Esophagus squamous epithelium (tissue), 5 donors: ENCODE data around the gene SLC35E2B. TPM values are rescaled to one million over a fixed set of nuclear protein-coding genes. Genes with fewer than 3 reads are reported as not detected.
"Not testable (repeated sequence)": the region's sequence is repeated elsewhere in the genome, so short reads cannot be mapped to it uniquely, and the experiment has no call there.

ENCODE experiments used
- DNase-seq: peaks from one replicate; lab custom pipeline; 2025; lab: John Stamatoyannopoulos, UW
- H3K27ac ChIP-seq, 4 donors: fragments of 200-600 bp; sonication (generic); one replicate each; pipeline ENCODE4 v1.5.1; 2016 to 2019; ENCODE audit warnings: mild to moderate bottlenecking in 1 of 4
- H3K27me3 ChIP-seq, 4 donors: fragments of 200-600 bp; sonication (generic); 1 replicate in 3 of 4; 2 replicates in 1 of 4; pipeline versions ENCODE4 v1.5.1 to v1.6.0; 2017 to 2021; ENCODE audit warnings: antibody characterized with exemption in 1 of 4
- H3K36me3 ChIP-seq, 3 donors: fragments of 200-600 bp; sonication (generic); one replicate each; pipeline ENCODE4 v1.5.1; 2016 to 2019
- H3K4me1 ChIP-seq, 3 donors: fragments of 200-600 bp; sonication (generic); one replicate each; pipeline ENCODE4 v1.5.1; 2017 to 2019
- H3K4me3 ChIP-seq, 4 donors: fragments of 200-600 bp; sonication (generic); 1 replicate in 3 of 4; 2 replicates in 1 of 4; pipeline ENCODE4 v1.5.1; 2016 to 2019; ENCODE audit warnings: mild to moderate bottlenecking in 2 of 4, moderate library complexity in 1 of 4
- H3K9me3 ChIP-seq, 3 donors: fragments of 200-600 bp; sonication (generic); one replicate each; pipeline ENCODE4 v1.5.1; 2016 to 2019
- CTCF ChIP-seq, 6 experiments: fragments of 450-650 bp in 4 of 6; fragments of 200-600 bp in 2 of 6; sonication (generic) in 2 of 6; IDR thresholded peaks; one replicate each; pipeline ENCODE4 v1.5.1; 2016 to 2019; ENCODE audit warnings: antibody characterized with exemption in 6 of 6, mild to moderate bottlenecking in 4 of 6, moderate library complexity in 4 of 6
- POLR2A ChIP-seq, 4 donors: fragments of 450-650 bp; IDR thresholded peaks; one replicate each; pipeline ENCODE4 v1.6.1; 2017; ENCODE audit warnings: antibody characterized with exemption in 4 of 4, mild to moderate bottlenecking in 4 of 4, moderate library complexity in 3 of 4
- WGBS, 2 donors: methylation state at CpG; one replicate each; pipeline ENCODE4 v1.1.5; 2018; 5-methylcytosine and 5-hydroxymethylcytosine counted together
- intact Hi-C: fragments of 100-400 bp; cut with DNase I; formaldehyde crosslinking; loops from one replicate; pipeline ENCODE4 v1.15.0; 2022
- total RNA-seq, 4 donors: library from RNA; depleted of rRNA; stranded (reverse); fragments of >200 nt; gene quantifications; one replicate each; pipeline ENCODE4 v1.1.0, GENCODE V29; 2016
- donor health status: DM: yes; HTN: yes; CAD: no.

Gene SLC35E2B
- total RNA-seq, 4 donors from 2014 or later, result 13.2 to 34.3 (median 25.7) TPM

- 80 to 97% methylated on average over 2 to 6 of the region's 27 CpGs for WGBS, 2 donors
- H3K27ac ChIP-seq, intact Hi-C loops, H3K4me1 ChIP-seq, H3K9me3 ChIP-seq, DNase-seq, H3K27me3 ChIP-seq, H3K4me3 ChIP-seq: not testable (repeated sequence)
- H3K36me3 ChIP-seq, result peaks cover 0 to 41% (median 12%) of the 10 kb centered on the region in 3 donors
These were observed 11.8 kb upstream of the SLC35E2B start for GRCh38 chr1:1704284-1704957.

GRCh38 chr1:1703796-1704195 is 11.2 kb upstream of the SLC35E2B start:
- intact Hi-C loops, result no loop called here
- 85 to 100% methylated on average over 5 to 13 of the region's 22 CpGs for WGBS, 2 donors
- H3K27ac ChIP-seq, result no peak overlapping the region
- H3K9me3 ChIP-seq, result no peaks in the 10 kb centered on the region
- TF ChIP-seq CTCF (IDR thresholded peaks at IDR 0.05) (no peak), POLR2A (IDR thresholded peaks at IDR 0.05) (no peak)
- H3K36me3 ChIP-seq, result peaks cover 0 to 41% (median 12%) of the 10 kb centered on the region in 3 donors
- no peak for DNase-seq
- no peak overlapping the region for H3K4me3 ChIP-seq
- H3K27me3 ChIP-seq, result no peaks in the 10 kb centered on the region
- H3K4me1 ChIP-seq, result no peaks in the 10 kb centered on the region

GRCh38 chr1:1702506-1702905 is 9.9 kb upstream of the SLC35E2B start:
- H3K9me3 ChIP-seq, H3K4me3 ChIP-seq, DNase-seq, intact Hi-C loops, H3K4me1 ChIP-seq, H3K27me3 ChIP-seq, H3K27ac ChIP-seq: not testable (repeated sequence)
- H3K36me3 ChIP-seq, result peaks cover 0 to 32% (median 12%) of the 10 kb centered on the region in 3 donors
- 63% methylated on average over 3 of the region's 18 CpGs; no CpG with 5 or more reads in 1 of the 2 donors for WGBS, 2 donors

GRCh38 chr1:1700557-1700956 is 8.0 kb upstream of the SLC35E2B start:
- H3K4me1 ChIP-seq, H3K27me3 ChIP-seq, intact Hi-C loops, H3K4me3 ChIP-seq, DNase-seq, H3K9me3 ChIP-seq, H3K27ac ChIP-seq: not testable (repeated sequence)
- peaks cover 0 to 17% (median 12%) of the 10 kb centered on the region in 3 donors for H3K36me3 ChIP-seq
- no CpG with 5 or more reads among the region's 33 CpGs for WGBS, 2 donors

- WGBS, 2 donors, result no CpG with 5 or more reads among the region's 45 CpGs
- H3K27ac ChIP-seq, result not testable (repeated sequence)
These were observed 7.5 kb upstream of the SLC35E2B start for GRCh38 chr1:1700067-1700466.

GRCh38 chr1:1699061-1699460 is 6.5 kb upstream of the SLC35E2B start:
- H3K4me3 ChIP-seq, H3K27ac ChIP-seq, H3K9me3 ChIP-seq, H3K36me3 ChIP-seq, DNase-seq, intact Hi-C loops, H3K27me3 ChIP-seq, H3K4me1 ChIP-seq: not testable (repeated sequence)
- WGBS, 2 donors, result no CpG with 5 or more reads among the region's 19 CpGs

More at GRCh38 chr1:1700067-1700466, 7.5 kb upstream of the SLC35E2B start:
- DNase-seq, H3K27me3 ChIP-seq, intact Hi-C loops, H3K4me1 ChIP-seq, H3K4me3 ChIP-seq, H3K9me3 ChIP-seq: not testable (repeated sequence)
- peaks cover 0 to 17% (median 12%) of the 10 kb centered on the region in 3 donors for H3K36me3 ChIP-seq

- H3K9me3 ChIP-seq, H3K27ac ChIP-seq, intact Hi-C loops, H3K27me3 ChIP-seq, H3K4me3 ChIP-seq, H3K36me3 ChIP-seq, H3K4me1 ChIP-seq, DNase-seq: not testable (repeated sequence)
- 76% methylated on average over 2 of the region's 26 CpGs; no CpG with 5 or more reads in 1 of the 2 donors for WGBS, 2 donors
These were observed 5.0 kb upstream of the SLC35E2B start for GRCh38 chr1:1697358-1698183.

- H3K27ac ChIP-seq, H3K36me3 ChIP-seq, H3K9me3 ChIP-seq, H3K4me3 ChIP-seq, intact Hi-C loops, H3K4me1 ChIP-seq, DNase-seq, H3K27me3 ChIP-seq: not testable (repeated sequence)
- WGBS, 2 donors, result 86 to 92% methylated on average over 12 of the region's 23 CpGs
These were observed 4.1 kb upstream of the SLC35E2B start for GRCh38 chr1:1696431-1697357.

- H3K36me3 ChIP-seq, intact Hi-C loops, DNase-seq, H3K27me3 ChIP-seq, H3K9me3 ChIP-seq: not testable (repeated sequence)
- Histone ChIP-seq H3K4me3 (peak overlapping the region; percentile 50 to 69 (median 62)), H3K4me1 (peaks cover 0 to 31% (median 0%) of the 10 kb centered on the region in 3 donors), H3K27ac (peak overlapping the region; percentile 85 to 96 (median 90))
- 0% methylated on average over 1 of the region's 45 CpGs; no CpG with 5 or more reads in 1 of the 2 donors for WGBS, 2 donors
These were observed 276 bp downstream of the SLC35E2B start for GRCh38 chr1:1692324-1692713.

GRCh38 chr1:1691443-1691842 is 1.2 kb downstream of the SLC35E2B start:
- DNase-seq, intact Hi-C loops, H3K36me3 ChIP-seq, H3K27me3 ChIP-seq, H3K9me3 ChIP-seq: not testable (repeated sequence)
- Histone ChIP-seq H3K4me1 (peaks cover 8 to 39% (median 8%) of the 10 kb centered on the region in 3 donors), H3K27ac (peak overlapping the region in 1 of 4 donors; percentile 44), H3K4me3 (peak overlapping the region in 3 of 4 donors; percentile 30 to 55 (median 32))
- no CpG with 5 or more reads among the region's 16 CpGs for WGBS, 2 donors

GRCh38 chr1:1689526-1689925 is 3.1 kb downstream of the SLC35E2B start:
- peaks cover 9 to 50% (median 11%) of the 10 kb centered on the region in 3 donors for H3K4me1 ChIP-seq
- H3K36me3 ChIP-seq, intact Hi-C loops, H3K27me3 ChIP-seq, H3K27ac ChIP-seq, H3K9me3 ChIP-seq, H3K4me3 ChIP-seq, DNase-seq: not testable (repeated sequence)
- WGBS, 2 donors, result 85 to 98% methylated on average over 4 to 7 of the region's 7 CpGs
